ENCODE data around the gene SLC16A13.

GRCh38 chr17:7020894-7021664 is 14.7 kb upstream of the SLC16A13 start:
- TF ChIP-seq CTCF (IDR thresholded peaks at IDR 0.05): no peak
- TF ChIP-seq POLR2A (IDR thresholded peaks at IDR 0.05): no peak

Data from heart left ventricle (tissue), 13 donors.